GM12872 (cell line): Measurements from ENCODE around the gene SLC37A2.

Source experiments
- CTCF ChIP-seq: IDR thresholded peaks from 3 replicates; pipeline ENCODE4 v1.5.1; 2011; ENCODE audit warnings: low read depth, mild to moderate bottlenecking, low read length, moderate library complexity; ENCODE audit not compliant: insufficient read depth

Gene SLC37A2

DNA sequence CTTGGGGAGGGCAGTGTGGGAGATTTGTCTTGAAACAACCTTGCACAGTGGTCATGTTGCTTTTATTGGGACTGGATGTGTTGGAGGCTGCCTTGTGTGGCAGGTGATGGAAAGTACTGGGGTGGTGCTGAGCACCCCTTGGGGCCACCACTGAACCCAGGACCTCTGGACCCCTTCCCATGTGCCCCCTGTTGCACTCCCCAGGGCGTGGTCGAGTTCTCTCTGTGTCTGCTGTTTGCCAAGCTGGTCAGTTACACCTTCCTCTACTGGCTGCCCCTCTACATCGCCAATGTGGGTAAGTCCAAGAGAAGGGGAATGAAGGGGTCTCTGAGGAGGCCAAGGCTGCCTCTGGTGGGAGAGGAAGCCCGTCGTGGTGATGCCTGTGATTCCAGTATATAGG, 18.9 kb downstream of the SLC37A2 start:
- no peak for TF ChIP-seq CTCF

GRCh38 chr11:125082611-125083311, 19.7 kb downstream of the SLC37A2 start:
- TF ChIP-seq CTCF, result no peak

GRCh38 chr11:125083312-125084056, 20.4 kb downstream of the SLC37A2 start:
- TF ChIP-seq CTCF, result no peak

- no peak for TF ChIP-seq CTCF
Measured at GRCh38 chr11:125084057-125084416, 20.9 kb downstream of the SLC37A2 start.

DNA sequence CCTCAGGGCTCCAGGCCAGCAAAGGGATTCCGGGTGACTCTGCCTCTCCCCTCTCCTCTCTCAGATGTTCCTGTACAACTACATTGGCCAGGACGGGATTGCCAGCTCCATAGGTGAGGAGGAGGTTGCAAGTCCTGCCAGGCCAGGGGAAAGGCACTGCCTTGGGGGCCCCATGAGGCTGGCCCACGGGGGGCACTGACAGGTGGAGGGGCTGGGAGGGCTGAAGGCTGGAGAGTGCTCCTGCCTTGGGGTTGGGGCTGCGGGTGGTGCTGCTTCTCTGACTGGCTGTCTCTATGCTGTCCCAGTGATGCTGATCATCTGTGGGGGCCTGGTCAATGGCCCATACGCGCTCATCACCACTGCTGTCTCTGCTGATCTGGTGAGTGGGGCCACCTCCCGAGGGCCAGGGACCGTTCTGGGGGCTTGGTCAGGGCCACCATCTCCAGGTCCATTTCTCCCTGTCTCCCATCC, 21.7 kb downstream of the SLC37A2 start:
- no peak for TF ChIP-seq CTCF

- no peak for TF ChIP-seq CTCF
Measured at GRCh38 chr11:125085301-125086081, 22.4 kb downstream of the SLC37A2 start.

DNA sequence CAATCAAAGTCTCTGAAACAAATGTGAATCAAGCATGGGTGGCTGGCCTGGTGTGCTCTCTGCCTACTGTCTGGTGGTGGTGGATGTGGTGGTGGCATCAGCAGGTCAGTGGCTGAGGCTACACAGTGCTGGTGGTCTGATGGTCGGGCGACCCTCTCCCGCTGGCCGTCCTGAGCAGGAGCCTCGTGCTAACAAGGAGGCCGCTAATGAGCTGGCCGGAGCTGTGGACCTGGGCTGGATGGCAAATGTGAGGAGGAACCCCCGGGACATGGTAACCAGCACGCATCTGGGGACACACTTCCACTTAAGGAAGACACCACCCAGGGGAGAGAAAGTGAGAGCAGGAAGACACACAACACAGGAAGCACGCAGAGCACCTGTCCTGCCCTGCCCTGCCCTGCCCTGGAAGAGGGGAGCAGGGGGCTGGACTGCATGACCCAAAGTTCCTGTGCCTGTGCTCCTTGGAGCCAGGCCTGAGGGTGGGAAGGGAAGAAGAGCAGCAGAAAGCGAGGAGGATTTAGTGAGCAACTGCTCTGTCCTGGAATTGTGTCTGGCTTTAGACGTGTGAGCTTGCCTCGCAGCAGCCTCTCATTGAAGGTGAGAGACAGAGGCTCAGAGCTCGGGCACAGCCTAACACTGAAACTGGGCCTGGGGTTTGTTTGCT, 23.7 kb downstream of the SLC37A2 start:
- TF ChIP-seq CTCF, result no peak
